Astrocyte (in vitro differentiated cells and primary cell): Measurements from ENCODE around the gene BCAT1. TPM values are rescaled to one million over a fixed set of nuclear protein-coding genes. Genes with fewer than 3 reads are reported as not detected.

Experiments
- DNase-seq: peaks from one replicate; pipeline ENCODE4 v3.0.0-alpha.2; 2010; ENCODE audit warnings: low read depth
- FAIRE-seq: peaks from 2 replicates; lab custom pipeline; 2011; peaks lifted over from hg19 to GRCh38; lab: Jason Lieb, UNC
- H2AFZ ChIP-seq: 2 replicates; pipeline ENCODE4 v1.6.0; 2012; ENCODE audit warnings: low read depth, low read length, inconsistent platforms
- H3K27ac ChIP-seq: 2 replicates; pipeline ENCODE4 v1.5.1; 2011; ENCODE audit warnings: low read depth, low read length, inconsistent platforms
- H3K27me3 ChIP-seq: 2 replicates; pipeline ENCODE4 v1.6.0; 2011; ENCODE audit warnings: low read length, inconsistent platforms; ENCODE audit not compliant: insufficient read depth
- H3K36me3 ChIP-seq: 2 replicates; pipeline ENCODE4 v1.5.1; 2011; ENCODE audit warnings: low read length, inconsistent platforms; ENCODE audit not compliant: insufficient read depth
- H3K4me1 ChIP-seq: 2 replicates; pipeline ENCODE4 v1.5.1; 2011; ENCODE audit warnings: low read length, inconsistent platforms; ENCODE audit not compliant: insufficient read depth
- H3K4me2 ChIP-seq: 2 replicates; pipeline ENCODE4 v1.6.0; 2012; ENCODE audit warnings: low read length, inconsistent platforms
- H3K4me3 ChIP-seq: 2 replicates; pipeline ENCODE4 v1.5.1; 2011; ENCODE audit warnings: low read depth, mild to moderate bottlenecking, low read length, inconsistent platforms; ENCODE audit not compliant: insufficient read depth
- H3K79me2 ChIP-seq: 2 replicates; pipeline ENCODE4 v1.6.0; 2012; ENCODE audit warnings: mild to moderate bottlenecking, low read length, inconsistent platforms; ENCODE audit not compliant: insufficient read depth
- H3K9ac ChIP-seq: 2 replicates; pipeline ENCODE4 v1.6.0; 2012; ENCODE audit warnings: mild to moderate bottlenecking, low read length, inconsistent platforms
- H3K9me3 ChIP-seq: 2 replicates; pipeline ENCODE4 v1.5.1; 2012; ENCODE audit warnings: low read depth, mild to moderate bottlenecking, low read length, inconsistent platforms; ENCODE audit not compliant: insufficient read depth
- H4K20me1 ChIP-seq: 2 replicates; pipeline ENCODE4 v1.6.0; 2012; ENCODE audit warnings: low read length, inconsistent platforms; ENCODE audit not compliant: insufficient read depth
- H3K27ac Mint-ChIP-seq: one replicate; pipeline ENCODE4 v1.8.0; 2021; ENCODE audit warnings: mild to moderate bottlenecking, mixed read lengths; ENCODE audit not compliant: unreplicated experiment
- H3K27me3 Mint-ChIP-seq: one replicate; pipeline ENCODE4 v1.8.0; 2021; ENCODE audit warnings: low read depth, mixed read lengths; ENCODE audit not compliant: unreplicated experiment
- H3K36me3 Mint-ChIP-seq: one replicate; pipeline ENCODE4 v1.8.0; 2021; ENCODE audit warnings: low read depth, mixed read lengths; ENCODE audit not compliant: unreplicated experiment
- H3K4me1 Mint-ChIP-seq: one replicate; pipeline ENCODE4 v1.8.0; 2021; ENCODE audit warnings: low read depth, mixed read lengths; ENCODE audit not compliant: unreplicated experiment
- H3K4me3 Mint-ChIP-seq: one replicate; pipeline ENCODE4 v1.8.0; 2021; ENCODE audit warnings: mild to moderate bottlenecking, moderate library complexity, mixed read lengths; ENCODE audit not compliant: unreplicated experiment
- H3K9me3 Mint-ChIP-seq: one replicate; pipeline ENCODE4 v1.8.0; 2021; ENCODE audit warnings: mild to moderate bottlenecking, mixed read lengths; ENCODE audit not compliant: unreplicated experiment
- EZH2 ChIP-seq: IDR thresholded peaks from 2 replicates; pipeline ENCODE4 v1.6.1; 2012; ENCODE audit warnings: mild to moderate bottlenecking, low read length, inconsistent platforms; ENCODE audit not compliant: insufficient read depth
- total RNA-seq: library from RNA; stranded (reverse); gene quantifications from 2 replicates; pipeline ENCODE4 v1.2.1, GENCODE V29; 2021
- TF ChIP-seq, protein P1 (sequence below): IDR thresholded peaks from 2 replicates; pipeline ENCODE4 v1.5.1; 2011; ENCODE audit warnings: low read depth, mild to moderate bottlenecking, inconsistent platforms, low read length, moderate library complexity; ENCODE audit not compliant: insufficient read depth

Gene BCAT1
- total RNA-seq, 1 donor from 2014 or later: 476 TPM

DNA sequence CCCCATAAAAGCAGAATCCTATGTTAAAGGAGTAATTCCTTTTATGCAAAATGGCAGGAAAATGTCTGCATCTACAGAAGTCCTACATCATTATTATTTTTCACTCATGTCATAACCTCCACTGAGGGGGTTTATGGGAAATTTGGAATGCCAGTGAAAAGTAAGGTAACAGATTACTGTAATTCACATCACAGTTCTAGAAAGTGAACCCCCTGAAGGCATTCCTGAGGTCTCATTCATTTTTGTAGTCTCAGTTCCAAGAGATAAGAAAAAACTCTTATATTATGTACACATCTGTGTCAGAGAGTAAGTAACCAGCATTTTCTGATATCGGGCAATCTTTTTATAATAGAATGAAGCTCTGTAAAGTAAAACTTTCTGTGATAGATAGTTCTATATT, 28.8 kb upstream of the BCAT1 start:
- H3K4me2 ChIP-seq: no peak overlapping the region
- no peak overlapping the region for H3K27ac Mint-ChIP-seq
- no peak overlapping the region for H3K9ac ChIP-seq
- H4K20me1 ChIP-seq: no peaks in the 10 kb centered on the region
- FAIRE-seq (no peak), DNase-seq (peak; percentile 33)
- H3K4me1 ChIP-seq: no peaks in the 10 kb centered on the region
- H3K9me3 ChIP-seq: no peaks in the 10 kb centered on the region
- peaks cover 2% of the 10 kb centered on the region for H3K36me3 Mint-ChIP-seq
- peaks cover 6% of the 10 kb centered on the region for H3K4me1 Mint-ChIP-seq
- H3K27me3 ChIP-seq: no peaks in the 10 kb centered on the region
- no peak overlapping the region for H3K27ac ChIP-seq
- H2AFZ ChIP-seq: no peak overlapping the region
- no peak overlapping the region for H3K4me3 Mint-ChIP-seq
- no peaks in the 10 kb centered on the region for H3K79me2 ChIP-seq
- H3K27me3 Mint-ChIP-seq: no peaks in the 10 kb centered on the region
- H3K9me3 Mint-ChIP-seq: peaks cover 5% of the 10 kb centered on the region
- no peaks in the 10 kb centered on the region for H3K36me3 ChIP-seq
- H3K4me3 ChIP-seq: no peak overlapping the region
- TF ChIP-seq EZH2: no peak

DNA sequence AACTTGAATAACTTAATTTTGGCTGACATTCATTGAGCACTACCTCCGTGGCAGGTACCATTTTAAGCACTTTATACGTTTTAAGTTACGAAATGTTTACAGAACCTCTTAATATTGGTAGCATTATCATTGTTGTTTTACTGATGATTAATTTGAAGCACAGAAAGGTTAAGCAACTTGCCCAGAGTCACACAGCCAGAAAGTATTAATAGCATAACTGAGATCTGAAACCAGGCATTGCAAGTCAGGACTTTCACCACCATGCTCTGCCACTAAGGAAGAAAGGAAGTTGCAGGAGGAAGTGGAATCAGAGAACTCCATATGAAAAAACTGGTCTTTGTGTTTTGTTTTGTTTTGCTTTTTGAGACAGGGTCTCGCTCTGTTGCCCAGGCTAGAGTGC, 28.2 kb upstream of the BCAT1 start:
- no peaks in the 10 kb centered on the region for H3K27me3 ChIP-seq
- Mint-ChIP-seq H3K36me3 (no peaks in the 10 kb centered on the region), H3K4me1 (peaks cover 6% of the 10 kb centered on the region), H3K9me3 (no peaks in the 10 kb centered on the region), H3K4me3 (no peak overlapping the region), H3K27ac (no peak overlapping the region), H3K27me3 (no peaks in the 10 kb centered on the region)
- no peaks in the 10 kb centered on the region for H3K79me2 ChIP-seq
- H3K9ac ChIP-seq: no peak overlapping the region
- no peaks in the 10 kb centered on the region for H4K20me1 ChIP-seq
- H3K36me3 ChIP-seq: no peaks in the 10 kb centered on the region
- TF ChIP-seq EZH2: no peak
- TF ChIP-seq, protein P1, sequence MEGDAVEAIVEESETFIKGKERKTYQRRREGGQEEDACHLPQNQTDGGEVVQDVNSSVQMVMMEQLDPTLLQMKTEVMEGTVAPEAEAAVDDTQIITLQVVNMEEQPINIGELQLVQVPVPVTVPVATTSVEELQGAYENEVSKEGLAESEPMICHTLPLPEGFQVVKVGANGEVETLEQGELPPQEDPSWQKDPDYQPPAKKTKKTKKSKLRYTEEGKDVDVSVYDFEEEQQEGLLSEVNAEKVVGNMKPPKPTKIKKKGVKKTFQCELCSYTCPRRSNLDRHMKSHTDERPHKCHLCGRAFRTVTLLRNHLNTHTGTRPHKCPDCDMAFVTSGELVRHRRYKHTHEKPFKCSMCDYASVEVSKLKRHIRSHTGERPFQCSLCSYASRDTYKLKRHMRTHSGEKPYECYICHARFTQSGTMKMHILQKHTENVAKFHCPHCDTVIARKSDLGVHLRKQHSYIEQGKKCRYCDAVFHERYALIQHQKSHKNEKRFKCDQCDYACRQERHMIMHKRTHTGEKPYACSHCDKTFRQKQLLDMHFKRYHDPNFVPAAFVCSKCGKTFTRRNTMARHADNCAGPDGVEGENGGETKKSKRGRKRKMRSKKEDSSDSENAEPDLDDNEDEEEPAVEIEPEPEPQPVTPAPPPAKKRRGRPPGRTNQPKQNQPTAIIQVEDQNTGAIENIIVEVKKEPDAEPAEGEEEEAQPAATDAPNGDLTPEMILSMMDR: no peak
- no peaks in the 10 kb centered on the region for H3K4me1 ChIP-seq
- no peak for FAIRE-seq
- no peak for DNase-seq
- H3K4me3 ChIP-seq: no peak overlapping the region
- H2AFZ ChIP-seq: no peak overlapping the region
- no peak overlapping the region for H3K4me2 ChIP-seq
- H3K9me3 ChIP-seq: no peaks in the 10 kb centered on the region
- no peak overlapping the region for H3K27ac ChIP-seq

DNA sequence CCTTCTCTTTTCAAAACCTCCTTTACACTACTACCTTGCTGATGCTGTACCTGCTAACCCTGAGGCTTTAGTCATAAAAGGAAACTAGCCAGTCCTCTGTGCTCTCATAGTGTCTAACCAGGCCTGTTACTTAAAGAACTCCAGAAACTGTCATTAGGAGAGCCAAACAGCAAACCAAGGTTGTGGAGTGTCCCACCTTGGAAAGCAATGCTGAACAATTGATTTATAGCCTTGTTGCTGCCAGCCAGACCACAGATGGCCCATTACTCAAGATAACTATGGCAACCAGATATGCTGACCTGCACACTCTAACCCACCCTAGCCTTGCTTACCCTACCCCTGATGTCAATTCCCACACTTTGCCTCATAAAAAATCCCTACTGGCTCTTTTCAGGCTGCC, 26.5 kb upstream of the BCAT1 start:
- H4K20me1 ChIP-seq: no peaks in the 10 kb centered on the region
- FAIRE-seq (no peak), DNase-seq (peak; percentile 46)
- no peak overlapping the region for H2AFZ ChIP-seq
- Mint-ChIP-seq H3K36me3 (no peaks in the 10 kb centered on the region), H3K9me3 (peaks cover 3% of the 10 kb centered on the region), H3K4me1 (peaks cover 6% of the 10 kb centered on the region), H3K27me3 (no peaks in the 10 kb centered on the region), H3K27ac (no peak overlapping the region), H3K4me3 (no peak overlapping the region)
- no peak overlapping the region for H3K4me2 ChIP-seq
- no peaks in the 10 kb centered on the region for H3K9me3 ChIP-seq
- no peaks in the 10 kb centered on the region for H3K79me2 ChIP-seq
- no peaks in the 10 kb centered on the region for H3K36me3 ChIP-seq
- H3K4me1 ChIP-seq: no peaks in the 10 kb centered on the region
- no peak overlapping the region for H3K27ac ChIP-seq
- TF ChIP-seq, protein P1: no peak
- TF ChIP-seq EZH2: no peak
- H3K9ac ChIP-seq: no peak overlapping the region
- no peaks in the 10 kb centered on the region for H3K27me3 ChIP-seq
- no peak overlapping the region for H3K4me3 ChIP-seq
